GM18520 (cell line): ENCODE measurements around the gene VANGL1.

Experiments
- ATAC-seq: cut with Tn5 transposase; IDR thresholded peaks from one replicate; pipeline ENCODE4 v1.9.1; 2021; ENCODE audit not compliant: unreplicated experiment

The VANGL1 gene

GRCh38 chr1:115729756-115730155 lies 88.0 kb downstream of the VANGL1 start:
- no peak for ATAC-seq

- ATAC-seq, result no peak
These were observed 90.5 kb downstream of the VANGL1 start for GRCh38 chr1:115732316-115732715.

- ATAC-seq, result no peak
These were observed 99.0 kb downstream of the VANGL1 start for GRCh38 chr1:115740811-115741210.

- no peak for ATAC-seq
These were observed 103.0 kb downstream of the VANGL1 start for GRCh38 chr1:115744646-115745275.

- no peak for ATAC-seq
These were observed 104.4 kb downstream of the VANGL1 start for GRCh38 chr1:115746021-115746690.
